GM12801 (cell line): ENCODE measurements around the gene CAPN3.

Experiments used
- CTCF ChIP-seq: IDR thresholded peaks from one replicate; pipeline ENCODE4 v1.5.1; 2011; ENCODE audit warnings: control low read depth; ENCODE audit not compliant: insufficient read length; ENCODE audit errors: extremely low read depth

The CAPN3 gene

GRCh38 chr15:42447599-42447998 is 88.3 kb downstream of the CAPN3 start:
- TF ChIP-seq CTCF: no peak

GRCh38 chr15:42448281-42448680 is 89.0 kb downstream of the CAPN3 start:
- no peak for TF ChIP-seq CTCF

GRCh38 chr15:42449770-42450424 is 90.6 kb downstream of the CAPN3 start:
- TF ChIP-seq CTCF: no peak

- TF ChIP-seq CTCF: no peak
Measured at GRCh38 chr15:42450425-42450790, 91.1 kb downstream of the CAPN3 start.

- no peak for TF ChIP-seq CTCF
Measured at GRCh38 chr15:42453826-42454225, 94.5 kb downstream of the CAPN3 start.

- no peak for TF ChIP-seq CTCF
Measured at GRCh38 chr15:42456531-42456930, 97.2 kb downstream of the CAPN3 start.

- TF ChIP-seq CTCF: no peak
Measured at GRCh38 chr15:42456971-42457370, 97.7 kb downstream of the CAPN3 start.
